Stimulated activated memory B cell treated with anti-CD40 and anti-IgM and Interleukin-4, amounts not matched to agents 10 μg/mL and 1 μg/mL and 100 μg/mL, for 72 hours (primary cell): ENCODE results near the gene DAPL1.

Source experiments
- ATAC-seq: fragments of 150-1000 bp; cut with Tn5 transposase; 2 replicates; pipeline ENCODE4 v1.10.0; 2021
- H3K27ac Mint-ChIP-seq: one replicate; pipeline ENCODE4 v1.8.0; 2022; ENCODE audit warnings: mild to moderate bottlenecking, mixed read lengths
- H3K27me3 Mint-ChIP-seq: one replicate; pipeline ENCODE4 v1.8.0; 2022; ENCODE audit warnings: mixed read lengths
- H3K36me3 Mint-ChIP-seq: one replicate; pipeline ENCODE4 v1.8.0; 2022; ENCODE audit warnings: mixed read lengths
- H3K4me1 Mint-ChIP-seq: one replicate; pipeline ENCODE4 v1.8.0; 2022; ENCODE audit warnings: mixed read lengths
- H3K4me3 Mint-ChIP-seq: one replicate; pipeline ENCODE4 v1.8.0; 2022; ENCODE audit warnings: mild to moderate bottlenecking, moderate library complexity, mixed read lengths
- H3K9me3 Mint-ChIP-seq: one replicate; pipeline ENCODE4 v1.8.0; 2022; ENCODE audit warnings: mixed read lengths

Gene DAPL1

DNA sequence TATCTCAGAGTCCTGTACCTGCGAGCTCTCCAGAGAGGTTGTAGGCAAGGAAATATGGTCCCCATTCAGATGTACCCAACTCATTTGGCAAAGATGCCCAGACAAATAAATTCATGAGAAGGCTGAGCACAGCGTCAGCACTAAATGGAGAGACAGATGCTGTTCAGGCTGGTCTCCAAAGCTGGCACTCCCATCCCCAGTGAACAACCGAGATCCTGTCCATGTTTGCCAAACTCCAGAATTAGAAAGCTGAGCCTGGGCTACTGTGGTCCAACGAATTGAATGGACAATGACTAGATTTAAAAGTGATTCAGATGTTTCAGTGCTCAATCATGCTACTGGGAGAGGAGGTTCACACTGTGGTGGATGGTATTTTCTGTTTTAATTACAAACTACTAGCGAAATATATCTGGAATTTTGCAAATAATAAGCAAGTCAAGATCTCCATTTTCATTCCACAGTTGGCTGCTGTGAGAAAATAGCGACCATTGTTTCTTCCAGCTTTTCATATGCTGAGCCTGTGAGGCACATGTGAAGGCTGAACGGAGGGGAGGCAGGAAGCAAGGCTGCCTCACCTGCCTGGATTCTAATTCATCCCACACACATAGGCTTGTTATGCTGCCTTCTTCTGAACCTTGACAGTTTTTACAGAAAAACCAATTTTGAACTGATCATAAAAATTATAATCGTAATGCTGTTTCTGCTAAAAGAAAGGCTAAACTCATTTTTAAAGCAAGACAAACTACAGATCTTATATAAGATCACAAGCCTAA, 22.6 kb upstream of the DAPL1 start:
- H3K36me3 Mint-ChIP-seq, result no peaks in the 10 kb centered on the region
- H3K4me3 Mint-ChIP-seq, result no peak overlapping the region
- H3K9me3 Mint-ChIP-seq, result peaks cover under 1% of the 10 kb centered on the region
- no peaks in the 10 kb centered on the region for H3K27me3 Mint-ChIP-seq
- no peak overlapping the region for H3K27ac Mint-ChIP-seq
- no peak for ATAC-seq
- no peaks in the 10 kb centered on the region for H3K4me1 Mint-ChIP-seq

DNA sequence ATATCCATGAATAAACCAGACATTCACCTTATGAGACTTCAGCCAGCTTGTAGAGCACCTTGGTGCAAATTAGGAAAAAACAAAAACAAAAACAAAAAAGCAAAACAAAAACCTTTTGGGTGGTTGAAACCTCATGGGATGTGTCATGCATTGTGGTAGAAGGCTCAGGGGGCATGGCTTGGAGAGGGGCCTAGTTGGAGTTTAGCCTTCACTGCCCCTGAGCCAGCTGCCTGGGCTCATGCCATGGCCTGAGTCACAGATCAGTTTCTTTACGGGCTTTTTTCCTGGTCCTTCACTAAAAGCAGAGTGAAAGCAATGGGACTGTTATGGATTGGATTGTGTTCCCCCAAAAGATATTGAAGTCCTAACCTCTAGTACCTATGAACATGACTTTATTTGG, 22.0 kb upstream of the DAPL1 start:
- Mint-ChIP-seq H3K36me3 (no peaks in the 10 kb centered on the region), H3K27me3 (no peaks in the 10 kb centered on the region), H3K4me1 (no peaks in the 10 kb centered on the region), H3K27ac (no peak overlapping the region), H3K4me3 (no peak overlapping the region), H3K9me3 (no peaks in the 10 kb centered on the region)
- ATAC-seq, result no peak

DNA sequence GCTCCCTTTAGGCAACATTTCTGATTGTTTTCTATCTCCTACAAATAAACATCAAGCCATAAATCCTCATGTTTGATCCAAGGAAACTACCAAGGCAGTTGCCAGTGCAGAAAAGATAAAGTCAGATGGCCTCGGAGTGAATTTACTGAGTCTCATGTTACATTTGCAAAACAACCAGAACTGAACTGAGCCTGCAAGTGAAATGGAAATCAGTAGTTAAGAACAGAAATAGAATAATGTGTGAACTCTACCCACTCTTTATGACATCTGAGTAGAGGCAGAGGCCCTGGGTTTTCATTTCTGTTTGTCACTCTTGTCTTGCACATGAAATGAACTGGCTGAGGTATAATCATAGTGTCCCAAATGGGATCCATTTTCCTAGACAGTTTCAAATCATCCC, 20.4 kb upstream of the DAPL1 start:
- ATAC-seq, result no peak
- Mint-ChIP-seq H3K9me3 (no peaks in the 10 kb centered on the region), H3K36me3 (no peaks in the 10 kb centered on the region), H3K27me3 (no peaks in the 10 kb centered on the region), H3K4me3 (no peak overlapping the region), H3K27ac (no peak overlapping the region), H3K4me1 (no peaks in the 10 kb centered on the region)

DNA sequence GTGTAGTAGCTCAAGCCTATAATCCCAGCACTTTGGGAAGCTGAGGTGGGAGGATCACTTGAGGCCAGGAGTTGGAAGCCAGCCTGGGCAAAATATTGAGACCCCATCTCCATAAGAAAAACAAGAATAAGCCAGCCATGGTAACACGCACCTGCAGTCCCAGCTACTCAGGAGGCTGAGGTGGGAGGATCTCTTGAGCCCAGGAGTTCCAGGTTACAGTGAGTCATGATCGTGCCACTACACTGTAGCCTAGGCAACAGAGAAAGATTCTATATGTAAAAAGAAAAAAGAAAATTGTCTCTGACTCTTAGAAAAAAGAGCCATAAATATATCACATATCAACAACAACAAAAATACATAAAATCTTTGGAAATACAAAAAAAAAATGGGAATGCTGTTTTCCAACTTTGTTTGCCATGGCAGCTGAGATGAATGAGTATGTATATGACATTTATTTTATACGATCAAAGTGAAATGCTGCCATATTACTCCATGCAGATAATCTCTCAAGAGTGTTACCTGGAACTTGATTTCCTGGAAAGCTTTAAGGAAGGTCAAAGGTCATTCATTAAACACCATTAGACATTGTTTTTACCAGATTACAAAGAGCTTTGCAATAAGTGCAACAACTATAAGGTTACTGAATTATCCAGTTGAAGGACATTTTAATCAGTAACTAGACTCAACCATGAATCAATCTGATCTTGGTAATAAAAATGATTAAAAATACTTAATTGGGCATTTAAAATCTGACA, 19.7 kb upstream of the DAPL1 start:
- ATAC-seq, result no peak

DNA sequence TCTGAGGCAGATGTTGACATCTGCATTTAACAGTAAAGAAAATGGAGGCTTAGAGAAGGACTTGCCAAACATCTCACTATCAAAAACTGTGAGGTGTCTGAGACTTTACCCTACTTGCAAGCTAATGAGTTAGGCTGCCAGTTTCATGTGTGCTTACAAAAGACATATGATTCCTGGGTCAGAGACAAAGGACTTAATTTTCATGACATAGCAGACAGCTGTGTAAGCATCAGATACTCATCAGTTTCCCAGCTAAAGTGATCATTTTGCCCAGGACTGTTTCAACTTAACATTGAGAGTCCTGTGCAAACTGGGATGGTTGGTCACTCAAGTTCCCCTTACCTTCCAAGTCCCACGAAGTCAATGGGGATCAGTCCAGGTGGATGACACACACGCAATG, 18.9 kb upstream of the DAPL1 start:
- no peaks in the 10 kb centered on the region for H3K4me1 Mint-ChIP-seq
- no peak for ATAC-seq
- H3K9me3 Mint-ChIP-seq, result no peaks in the 10 kb centered on the region
- H3K27me3 Mint-ChIP-seq, result no peaks in the 10 kb centered on the region
- no peaks in the 10 kb centered on the region for H3K36me3 Mint-ChIP-seq
- no peak overlapping the region for H3K27ac Mint-ChIP-seq
- no peak overlapping the region for H3K4me3 Mint-ChIP-seq

More for the DNA sequence above, 19.7 kb upstream of the DAPL1 start:
- Mint-ChIP-seq H3K4me1 (no peaks in the 10 kb centered on the region), H3K27me3 (no peaks in the 10 kb centered on the region), H3K36me3 (no peaks in the 10 kb centered on the region), H3K9me3 (no peaks in the 10 kb centered on the region), H3K27ac (no peak overlapping the region), H3K4me3 (no peak overlapping the region)

- Mint-ChIP-seq H3K4me3 (no peak overlapping the region), H3K9me3 (no peaks in the 10 kb centered on the region), H3K27ac (no peak overlapping the region), H3K4me1 (no peaks in the 10 kb centered on the region), H3K27me3 (no peaks in the 10 kb centered on the region), H3K36me3 (no peaks in the 10 kb centered on the region)
- ATAC-seq, result no peak
Observed at GRCh38 chr2:158777077-158777476, 18.0 kb upstream of the DAPL1 start.

GRCh38 chr2:158778243-158778642, 16.9 kb upstream of the DAPL1 start:
- H3K4me1 Mint-ChIP-seq, result no peaks in the 10 kb centered on the region
- no peak overlapping the region for H3K27ac Mint-ChIP-seq
- no peaks in the 10 kb centered on the region for H3K9me3 Mint-ChIP-seq
- H3K4me3 Mint-ChIP-seq, result no peak overlapping the region
- no peaks in the 10 kb centered on the region for H3K36me3 Mint-ChIP-seq
- no peak for ATAC-seq
- H3K27me3 Mint-ChIP-seq, result peaks cover 10% of the 10 kb centered on the region

GRCh38 chr2:158779621-158780020, 15.5 kb upstream of the DAPL1 start:
- Mint-ChIP-seq H3K36me3 (no peaks in the 10 kb centered on the region), H3K27me3 (peaks cover 10% of the 10 kb centered on the region), H3K27ac (no peak overlapping the region), H3K4me3 (no peak overlapping the region), H3K4me1 (peaks cover 5% of the 10 kb centered on the region), H3K9me3 (no peaks in the 10 kb centered on the region)
- ATAC-seq, result no peak

- no peak for ATAC-seq
- H3K9me3 Mint-ChIP-seq, result no peaks in the 10 kb centered on the region
- H3K4me3 Mint-ChIP-seq, result no peak overlapping the region
- peaks cover 10% of the 10 kb centered on the region for H3K27me3 Mint-ChIP-seq
- H3K27ac Mint-ChIP-seq, result no peak overlapping the region
- H3K36me3 Mint-ChIP-seq, result no peaks in the 10 kb centered on the region
- H3K4me1 Mint-ChIP-seq, result peaks cover 5% of the 10 kb centered on the region
Observed at GRCh38 chr2:158781353-158781961, 13.7 kb upstream of the DAPL1 start.

DNA sequence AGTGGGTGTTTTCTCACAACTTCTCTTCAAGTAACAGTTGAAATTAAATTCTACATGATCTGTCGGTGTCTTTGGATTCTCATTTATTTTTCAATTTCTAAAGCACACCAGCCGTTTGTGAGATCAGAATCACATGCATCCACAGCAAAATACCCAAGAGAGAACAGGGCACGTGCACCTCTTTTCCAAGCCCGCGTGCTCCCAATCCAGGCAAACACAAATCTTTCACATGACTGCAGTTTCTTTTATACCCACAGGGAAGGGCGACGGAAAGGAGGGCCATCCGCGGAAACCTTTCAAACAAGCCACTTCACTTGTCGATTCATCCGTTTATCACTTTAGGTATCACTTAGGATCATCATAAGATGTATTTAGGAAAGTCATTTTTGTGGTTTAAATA, 13.0 kb upstream of the DAPL1 start:
- Mint-ChIP-seq H3K9me3 (no peaks in the 10 kb centered on the region), H3K4me3 (no peak overlapping the region), H3K27ac (no peak overlapping the region), H3K36me3 (no peaks in the 10 kb centered on the region), H3K4me1 (peaks cover 5% of the 10 kb centered on the region), H3K27me3 (peaks cover 10% of the 10 kb centered on the region)
- no peak for ATAC-seq

- Mint-ChIP-seq H3K4me1 (peaks cover 5% of the 10 kb centered on the region), H3K36me3 (no peaks in the 10 kb centered on the region), H3K4me3 (no peak overlapping the region), H3K9me3 (no peaks in the 10 kb centered on the region), H3K27ac (no peak overlapping the region), H3K27me3 (peaks cover 10% of the 10 kb centered on the region)
- no peak for ATAC-seq
Observed at GRCh38 chr2:158782616-158783015, 12.5 kb upstream of the DAPL1 start.

DNA sequence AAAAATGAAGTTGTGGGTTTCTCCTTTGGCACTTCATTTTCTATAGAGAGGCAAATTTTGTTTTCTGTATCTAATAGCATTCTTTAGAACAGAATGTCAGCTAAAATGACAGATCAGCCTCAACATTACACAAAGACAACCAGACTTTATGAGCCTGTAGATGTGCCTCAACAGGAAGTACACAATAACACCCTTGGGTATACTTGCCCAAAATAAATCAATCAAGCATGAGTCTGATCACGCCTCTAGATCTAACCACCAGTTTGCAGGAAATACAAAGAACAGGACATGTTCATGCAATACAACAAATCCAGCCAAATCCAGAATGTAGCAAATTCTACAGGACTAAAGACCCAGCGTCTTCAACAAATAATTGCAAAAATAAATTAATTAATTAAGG, 11.2 kb upstream of the DAPL1 start:
- Mint-ChIP-seq H3K36me3 (no peaks in the 10 kb centered on the region), H3K4me3 (no peak overlapping the region), H3K27ac (no peak overlapping the region), H3K4me1 (peaks cover 5% of the 10 kb centered on the region), H3K9me3 (no peaks in the 10 kb centered on the region), H3K27me3 (peaks cover 10% of the 10 kb centered on the region)
- ATAC-seq, result no peak

GRCh38 chr2:158786897-158787296, 8.2 kb upstream of the DAPL1 start:
- Mint-ChIP-seq H3K4me3 (no peak overlapping the region), H3K4me1 (peaks cover 5% of the 10 kb centered on the region), H3K27me3 (peaks cover 15% of the 10 kb centered on the region), H3K27ac (no peak overlapping the region), H3K9me3 (no peaks in the 10 kb centered on the region), H3K36me3 (no peaks in the 10 kb centered on the region)
- no peak for ATAC-seq

- no peaks in the 10 kb centered on the region for H3K9me3 Mint-ChIP-seq
- H3K4me3 Mint-ChIP-seq, result no peak overlapping the region
- ATAC-seq, result no peak
- H3K36me3 Mint-ChIP-seq, result no peaks in the 10 kb centered on the region
- no peak overlapping the region for H3K27ac Mint-ChIP-seq
- H3K27me3 Mint-ChIP-seq, result peaks cover 9% of the 10 kb centered on the region
- H3K4me1 Mint-ChIP-seq, result peaks cover 2% of the 10 kb centered on the region
Observed at GRCh38 chr2:158788951-158789350, 6.2 kb upstream of the DAPL1 start.

GRCh38 chr2:158796652-158797051, 1.5 kb downstream of the DAPL1 start:
- no peaks in the 10 kb centered on the region for H3K4me1 Mint-ChIP-seq
- no peaks in the 10 kb centered on the region for H3K9me3 Mint-ChIP-seq
- H3K4me3 Mint-ChIP-seq, result no peak overlapping the region
- peaks cover 6% of the 10 kb centered on the region for H3K27me3 Mint-ChIP-seq
- no peak for ATAC-seq
- no peak overlapping the region for H3K27ac Mint-ChIP-seq
- no peaks in the 10 kb centered on the region for H3K36me3 Mint-ChIP-seq
